ENCODE data around the gene ADGRF4. TPM values are rescaled to one million over a fixed set of nuclear protein-coding genes. Genes with fewer than 3 reads are reported as not detected.
"Not testable (repeated sequence)": the region's sequence is repeated elsewhere in the genome, so short reads cannot be mapped to it uniquely, and the experiment has no call there.

The ADGRF4 gene
- total RNA-seq, 1 donor from 2014 or later: 2.6 TPM

DNA sequence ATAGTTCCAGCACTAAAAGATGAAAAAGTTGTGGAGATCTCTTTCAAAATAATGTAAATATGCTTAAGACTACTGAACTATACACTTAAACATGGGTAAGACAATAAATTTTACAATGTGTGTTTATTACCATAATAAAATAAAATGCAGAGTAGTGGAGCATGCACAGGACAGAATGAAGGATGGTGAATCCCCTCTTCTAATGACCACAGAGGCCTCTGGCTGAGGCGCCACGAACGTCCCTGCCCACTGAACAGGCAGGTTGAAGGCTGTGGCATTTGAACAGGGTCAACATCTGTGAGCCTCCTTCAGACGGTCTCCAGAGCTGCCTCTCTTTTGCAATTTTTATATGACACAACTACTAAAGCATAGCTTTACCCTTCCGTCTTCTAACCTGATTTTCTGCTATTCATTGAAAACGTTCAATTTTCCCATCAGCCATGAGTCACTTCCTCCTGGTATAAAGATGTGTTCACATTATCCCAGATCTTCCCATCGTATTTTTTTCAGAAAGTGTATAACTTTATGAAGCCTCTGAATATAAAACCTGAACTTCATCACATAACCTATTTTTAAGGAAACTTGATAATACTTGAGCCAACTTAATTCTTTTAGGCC lies 37.8 kb downstream of the ADGRF4 start:
- DNase-seq: no peak

DNA sequence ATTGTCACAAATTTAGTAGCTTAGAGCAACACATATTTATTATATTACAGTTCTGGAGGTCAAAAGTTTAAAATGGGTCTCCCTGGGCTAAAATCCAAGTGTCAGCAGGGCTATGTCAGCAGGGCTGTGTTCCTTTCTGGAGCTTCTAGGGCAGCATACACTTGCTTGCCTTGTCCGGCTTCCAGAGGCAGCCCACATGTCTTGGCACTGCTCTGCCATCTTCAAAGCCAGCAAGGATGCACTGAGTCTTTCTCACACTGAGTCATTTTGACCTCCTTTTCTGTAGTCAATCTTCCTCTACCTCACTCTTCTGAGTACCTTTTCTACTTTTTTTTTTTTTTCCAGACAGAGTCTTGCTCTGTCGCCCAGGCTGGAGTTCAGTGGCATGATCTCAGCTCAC lies 39.0 kb downstream of the ADGRF4 start:
- DNase-seq: no peak

DNA sequence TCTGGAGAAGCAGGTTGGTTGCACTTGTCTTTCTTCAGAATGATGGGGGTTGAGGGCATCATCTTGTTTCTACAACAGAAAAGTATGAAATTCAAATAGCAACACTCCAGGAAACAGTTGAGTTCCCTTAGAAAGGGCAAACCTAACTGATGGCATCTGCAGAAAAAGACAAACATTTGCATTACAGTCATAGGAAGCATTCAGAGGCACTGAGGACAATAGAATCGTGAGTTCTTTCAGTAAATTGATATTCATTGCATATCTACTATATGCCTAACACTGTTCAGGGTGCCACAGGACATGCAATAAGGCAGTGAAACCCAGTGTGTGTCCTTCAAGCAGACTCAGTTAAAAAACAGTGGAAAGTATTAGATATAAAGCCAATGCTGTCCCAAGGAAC lies 42.3 kb downstream of the ADGRF4 start:
- DNase-seq: no peak

DNA sequence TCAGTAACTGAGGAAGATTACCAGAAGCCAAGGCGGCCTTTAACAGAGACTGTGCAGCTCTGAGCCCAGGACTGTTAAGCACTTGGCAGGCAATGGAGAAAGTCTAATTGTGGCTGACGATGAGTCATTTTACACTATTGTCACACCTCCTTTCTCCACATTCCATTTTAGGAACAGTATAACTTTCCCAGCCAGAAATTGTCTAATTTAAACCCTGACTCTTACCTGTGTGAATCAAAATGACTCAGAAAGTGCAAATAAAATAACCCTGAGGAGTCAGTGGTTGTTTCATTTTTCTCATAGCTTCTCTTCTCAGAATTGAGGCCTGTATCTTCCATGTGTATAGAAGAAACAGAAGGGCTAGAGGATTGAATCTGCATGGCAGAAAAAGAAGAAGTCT lies 43.4 kb downstream of the ADGRF4 start:
- DNase-seq: no peak

DNA sequence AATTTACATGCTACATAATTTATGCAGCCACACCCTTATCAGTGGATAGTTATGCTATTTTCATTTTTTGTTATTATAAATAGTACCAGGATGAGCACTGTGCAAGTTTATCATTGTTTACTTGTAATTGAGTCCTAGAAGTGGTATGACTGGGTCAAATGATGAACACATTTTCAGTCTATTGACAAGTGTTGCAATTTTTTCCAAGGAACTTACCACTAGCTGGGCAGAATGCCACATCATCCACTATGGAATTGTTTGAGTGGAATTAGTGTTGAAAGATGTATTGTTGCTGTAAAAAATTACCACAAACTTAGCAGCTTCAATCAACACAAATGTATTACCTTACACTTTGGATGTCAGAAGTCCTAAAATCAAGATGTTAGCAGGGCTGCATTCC lies 45.4 kb downstream of the ADGRF4 start:
- no peak for DNase-seq

DNA sequence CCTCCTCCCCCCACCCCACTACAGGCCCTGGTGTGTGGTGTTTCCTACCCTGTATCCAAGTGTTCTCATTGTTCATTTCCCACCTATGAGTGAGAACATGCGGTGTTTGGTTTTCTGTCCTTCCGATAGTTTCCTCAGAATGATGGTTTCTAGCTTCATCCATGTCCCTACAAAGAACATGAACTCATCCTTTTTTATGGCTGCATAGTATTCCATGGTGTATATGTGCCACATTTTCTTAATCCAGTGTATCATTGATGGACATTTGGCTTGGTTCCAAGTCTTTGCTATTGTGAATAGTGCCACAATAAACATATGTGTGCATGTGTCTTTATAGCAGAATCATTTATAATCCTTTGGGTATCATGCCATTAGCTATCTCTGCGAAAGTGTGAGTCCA lies 46.9 kb downstream of the ADGRF4 start:
- not testable (repeated sequence) for DNase-seq

DNA sequence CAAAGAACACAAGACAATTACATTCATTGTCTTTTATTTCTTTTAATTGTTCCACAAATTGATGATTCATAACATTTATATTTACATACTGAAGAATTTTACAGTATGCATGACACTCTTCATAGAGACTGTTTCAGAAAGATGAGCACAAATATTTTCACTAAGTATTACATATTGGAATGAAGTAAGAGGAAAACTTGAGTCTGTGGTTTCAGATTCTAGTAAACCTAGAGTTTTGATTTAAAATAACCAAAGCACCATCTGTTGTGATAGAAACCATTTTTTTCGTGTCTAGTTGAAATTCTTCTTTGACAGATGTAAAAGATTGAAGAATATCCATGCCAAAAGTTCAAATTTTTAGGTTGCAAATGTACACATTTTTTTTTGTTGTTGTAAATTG lies 51.4 kb downstream of the ADGRF4 start:
- no peak for DNase-seq

DNA sequence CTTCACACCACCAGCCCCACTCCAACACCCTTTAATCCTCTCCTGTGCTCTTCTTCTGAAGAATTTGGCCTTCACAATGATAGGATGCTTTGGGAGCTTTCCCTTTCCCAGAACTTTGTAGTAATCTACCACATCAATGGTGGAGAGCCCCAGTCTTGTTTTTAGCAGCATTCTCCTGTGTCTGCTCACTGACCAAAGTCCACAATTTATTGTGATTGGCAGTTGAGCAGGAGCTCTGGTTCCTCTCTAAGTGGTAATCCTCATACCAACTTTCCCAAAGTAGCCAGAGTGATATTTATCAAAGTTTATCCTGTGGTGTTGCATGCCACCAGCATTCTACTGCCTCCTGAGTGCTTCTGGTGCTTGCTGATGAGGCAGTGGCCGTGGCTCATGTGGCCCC lies 54.4 kb downstream of the ADGRF4 start:
- no peak for DNase-seq

DNA sequence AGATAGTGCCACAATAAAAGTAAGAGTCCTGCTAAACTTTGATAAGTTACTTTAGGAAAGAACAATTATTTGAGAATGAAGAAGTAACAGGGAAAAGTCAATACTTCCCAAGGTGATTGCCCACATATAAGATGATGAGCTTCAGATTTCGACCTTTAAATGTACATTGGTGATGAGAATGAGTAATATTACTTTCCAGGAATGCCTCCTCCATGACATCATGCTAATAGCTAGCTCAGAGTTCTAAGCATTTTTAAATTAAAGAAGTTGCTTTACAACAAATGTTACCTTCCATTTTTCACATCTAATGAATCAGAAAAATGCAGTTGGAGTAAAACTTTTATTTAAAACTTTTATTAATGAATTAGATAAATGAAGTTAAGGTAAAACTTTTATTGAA lies 61.0 kb downstream of the ADGRF4 start:
- no peak for DNase-seq

DNA sequence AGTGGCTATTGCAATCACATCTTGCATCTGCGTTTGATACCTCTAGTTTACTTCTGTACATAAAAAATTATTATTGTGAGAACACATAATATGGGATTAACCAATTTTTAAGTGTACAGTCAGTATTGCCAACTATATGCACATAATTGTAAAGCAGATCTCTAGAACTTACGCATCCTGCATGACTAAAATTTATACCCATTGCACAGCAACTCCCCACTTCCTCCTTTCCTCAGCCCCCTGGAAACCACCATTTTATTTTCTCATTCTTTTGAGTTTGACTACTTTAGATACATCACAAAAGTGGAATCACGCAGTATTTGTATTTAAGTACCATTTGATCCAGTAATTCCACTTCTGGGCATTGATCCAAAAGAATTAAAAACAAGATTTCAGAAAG lies 64.1 kb downstream of the ADGRF4 start:
- no peak for DNase-seq

DNA sequence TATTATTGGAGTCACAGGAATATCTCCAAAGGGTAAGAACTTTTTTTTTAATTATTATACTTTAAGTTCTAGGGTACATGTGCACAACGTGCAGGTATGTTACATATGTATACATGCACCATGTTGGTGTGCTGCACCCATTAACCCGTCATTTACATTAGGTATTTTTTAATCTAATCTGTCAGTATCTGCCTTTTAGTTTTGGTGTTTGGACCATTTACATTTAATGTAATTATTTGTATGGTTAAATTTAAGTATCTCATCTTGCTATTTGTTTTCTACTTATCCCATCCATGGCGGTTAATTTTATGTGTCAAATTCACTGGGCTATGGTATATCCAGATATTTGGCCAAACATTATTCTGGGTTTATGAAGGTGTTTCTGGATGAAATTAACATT lies 68.1 kb downstream of the ADGRF4 start:
- no peak for DNase-seq

DNA sequence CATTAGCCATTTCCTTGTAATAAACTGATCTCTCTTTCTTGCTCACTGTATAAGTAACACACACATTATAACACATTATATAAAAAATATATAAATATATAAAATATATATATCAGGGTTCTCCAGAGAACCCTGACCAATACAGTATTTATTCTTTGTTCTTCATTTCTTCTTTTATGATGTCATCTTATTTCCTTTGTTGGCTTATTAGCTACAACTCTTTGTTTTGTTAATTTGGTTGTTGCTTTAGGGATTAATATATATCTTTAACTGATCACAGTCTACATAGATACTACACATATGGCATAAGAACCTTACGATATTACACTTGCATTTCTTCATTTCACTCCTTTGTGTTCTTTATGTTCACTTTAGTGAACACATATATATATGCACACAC lies 68.7 kb downstream of the ADGRF4 start:
- no peak for DNase-seq

DNA sequence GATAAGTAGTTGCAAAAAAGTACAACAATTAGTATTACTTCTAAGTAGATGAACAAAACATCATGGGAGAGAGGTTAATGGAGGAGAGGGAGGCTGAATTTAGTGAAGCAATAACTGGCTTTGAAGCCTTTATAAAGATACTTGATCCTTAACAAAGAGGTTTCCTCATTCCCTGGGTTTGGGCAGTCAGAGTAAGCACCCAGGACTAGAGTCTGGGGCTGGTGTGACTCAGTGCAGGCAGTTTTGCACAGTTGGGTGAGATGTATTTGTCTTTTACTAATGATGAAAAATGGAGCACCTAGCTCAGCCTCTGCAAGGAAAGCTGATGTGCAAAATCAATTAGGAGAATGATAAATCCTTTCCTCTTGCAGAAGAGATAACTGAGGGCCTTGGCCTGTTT lies 71.6 kb downstream of the ADGRF4 start:
- DNase-seq: no peak

Other genes starting within 250 kb of the ADGRF4 start
- 34.9 TPM for gene CD2AP, start 220.8 kb upstream of the ADGRF4 start, total RNA-seq
- gene OPN5, start 83.5 kb downstream of the ADGRF4 start, total RNA-seq: not detected